Activated CD4-positive, CD25-positive, alpha-beta regulatory T cell (primary cell): Measurements from ENCODE around the gene VPS26B.
"Not testable (repeated sequence)": the region's sequence is repeated elsewhere in the genome, so short reads cannot be mapped to it uniquely, and the experiment has no call there.

Experiments used
- DNase-seq, 4 experiments: peaks; one replicate each; lab custom pipeline; 2025; lab: John Stamatoyannopoulos, UW

Gene VPS26B

DNA sequence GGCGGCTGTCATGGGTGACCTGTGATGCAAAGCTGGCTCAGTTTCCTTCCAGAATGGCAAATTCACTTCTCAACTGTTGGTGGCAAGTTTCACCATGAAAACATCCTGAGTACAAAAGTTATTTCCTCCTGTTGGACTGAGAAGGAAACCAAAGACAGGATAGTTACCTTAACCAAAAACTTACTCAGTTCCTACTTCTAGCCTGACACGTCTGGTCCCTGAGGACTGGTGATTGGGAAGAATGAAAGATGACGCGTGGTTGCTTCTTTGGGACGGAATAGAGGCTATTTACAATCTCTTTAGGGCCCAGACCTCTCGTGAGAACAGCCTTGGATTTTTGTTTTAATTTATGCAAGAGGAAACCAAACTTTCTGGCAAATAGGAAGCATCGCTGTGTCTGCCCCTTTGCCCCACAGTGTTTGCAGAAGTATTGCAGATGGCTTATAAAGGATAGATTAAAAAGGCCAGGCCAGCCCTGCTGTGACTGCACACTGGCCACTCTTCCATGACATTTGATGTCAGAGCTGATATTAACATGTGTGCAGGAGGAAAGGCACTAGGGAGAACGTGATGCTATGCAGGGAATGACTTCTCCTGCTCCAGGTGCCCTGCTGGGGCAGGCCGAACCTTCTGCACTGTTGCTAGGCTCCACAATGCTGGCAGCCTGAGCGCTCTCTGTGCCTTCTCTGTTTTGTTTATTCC lies 7.6 kb downstream of the VPS26B start:
- DNase-seq = no peak

- DNase-seq = no peak
Measured at GRCh38 chr11:134233729-134234179, 9.3 kb downstream of the VPS26B start.

DNA sequence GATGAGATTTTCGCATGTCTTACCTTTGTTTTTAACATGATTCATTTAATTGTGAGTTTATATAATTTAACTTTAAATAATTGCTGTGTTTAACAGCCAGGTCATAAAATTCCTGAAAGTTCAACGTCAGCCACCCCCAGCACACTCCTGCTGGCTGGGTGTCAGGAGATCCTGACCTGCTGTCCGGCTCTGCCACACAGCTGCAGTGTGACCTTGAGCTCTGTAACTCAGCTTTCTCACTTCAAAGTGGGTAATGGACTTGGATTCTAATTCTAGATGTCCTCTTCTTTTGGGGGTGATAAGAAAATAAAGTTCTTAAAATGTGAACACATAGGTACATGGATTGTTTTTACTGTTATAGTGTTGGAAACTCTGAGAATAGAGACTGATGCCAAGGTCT lies 10.9 kb downstream of the VPS26B start:
- no peak for DNase-seq

GRCh38 chr11:134236834-134237556 lies 12.5 kb downstream of the VPS26B start:
- no peak for DNase-seq

DNA sequence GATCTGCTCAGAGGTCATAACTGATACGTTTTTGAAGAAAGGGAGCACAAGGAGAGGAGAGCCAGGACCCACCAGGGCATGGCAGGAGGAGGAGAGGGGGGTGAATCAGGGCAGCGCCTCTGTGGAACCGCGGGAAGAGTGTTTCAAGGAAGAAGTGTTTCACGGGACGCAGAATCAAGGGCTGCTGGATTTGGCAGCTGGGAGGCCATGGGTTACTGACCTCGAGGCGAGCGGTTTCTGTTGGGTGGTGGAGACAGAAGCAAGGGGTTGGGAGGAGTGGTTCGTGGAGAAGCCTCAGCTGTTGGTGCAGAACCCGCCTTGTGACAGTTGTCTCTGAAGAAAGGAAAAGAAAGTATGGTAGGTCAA lies 13.1 kb downstream of the VPS26B start:
- no peak for DNase-seq

GRCh38 chr11:134238956-134239355 lies 14.5 kb downstream of the VPS26B start:
- DNase-seq = no peak

DNA sequence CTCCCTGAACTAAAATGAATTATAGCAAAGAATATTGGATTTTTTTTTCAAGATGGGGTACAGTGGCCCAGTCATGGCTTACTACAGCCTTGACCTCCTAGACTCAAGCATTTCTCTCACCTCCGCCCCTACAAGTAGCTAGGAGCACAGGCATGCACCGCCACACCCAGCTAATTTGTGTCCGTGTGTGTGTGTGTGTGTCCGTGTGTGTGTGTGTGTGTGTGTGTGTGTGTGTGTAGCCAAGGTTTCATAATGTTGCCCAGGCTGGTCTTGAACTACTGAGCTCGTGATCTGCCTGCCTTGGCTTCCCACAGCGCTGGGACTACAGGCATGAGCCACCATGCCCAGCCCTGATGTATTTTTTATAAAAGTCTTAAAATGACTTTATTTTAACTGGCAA lies 16.1 kb downstream of the VPS26B start:
- no peak for DNase-seq

GRCh38 chr11:134242376-134242775 lies 17.9 kb downstream of the VPS26B start:
- no peak for DNase-seq

- DNase-seq = no peak
Measured at GRCh38 chr11:134243913-134244312, 19.4 kb downstream of the VPS26B start.

DNA sequence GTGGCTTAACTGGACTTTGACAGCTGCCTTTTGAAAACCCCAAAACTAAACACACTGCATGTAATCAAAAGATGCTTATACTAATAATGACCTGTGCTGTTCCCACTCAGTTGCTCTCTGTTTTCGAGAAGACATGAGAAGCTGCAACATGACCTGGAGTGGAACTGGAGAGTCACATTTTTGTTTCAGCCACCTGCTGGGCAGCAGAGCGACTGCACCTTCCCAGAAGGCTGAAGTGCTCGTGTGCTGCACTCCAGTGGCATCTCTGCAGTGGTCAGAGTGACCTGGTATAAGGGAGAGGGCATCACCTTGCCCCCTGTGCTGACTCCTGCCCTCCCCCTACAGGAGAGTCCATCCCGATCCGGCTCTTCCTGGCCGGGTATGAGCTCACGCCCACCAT lies 20.1 kb downstream of the VPS26B start:
- no peak for DNase-seq

GRCh38 chr11:134245434-134245833 lies 21.0 kb downstream of the VPS26B start:
- DNase-seq = no peak

DNA sequence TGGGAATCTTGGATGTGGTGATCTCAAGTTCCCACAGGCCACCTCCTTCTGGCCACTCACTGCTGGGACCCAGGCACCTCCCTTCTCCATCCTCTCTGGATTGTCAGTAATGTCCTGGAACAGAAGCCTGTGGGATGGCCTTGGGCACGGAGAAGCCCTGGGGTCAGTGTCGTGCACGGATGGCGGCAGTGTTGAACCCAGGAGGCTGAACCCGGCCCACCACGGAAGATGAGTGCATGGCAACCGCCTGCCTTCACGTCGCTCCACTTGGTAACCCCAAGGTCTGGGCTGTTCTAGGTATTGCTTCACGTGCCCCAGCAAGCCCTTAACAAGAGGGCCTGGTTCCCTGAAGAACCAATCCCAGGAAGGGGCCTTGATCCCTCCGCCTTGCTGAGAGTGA lies 21.6 kb downstream of the VPS26B start:
- DNase-seq = no peak

GRCh38 chr11:134246678-134247077 lies 22.2 kb downstream of the VPS26B start:
- no peak for DNase-seq

- no peak for DNase-seq
Measured at GRCh38 chr11:134248910-134249480, 24.5 kb downstream of the VPS26B start.

- DNase-seq = no peak
Measured at GRCh38 chr11:134250246-134250645, 25.8 kb downstream of the VPS26B start.

GRCh38 chr11:134250675-134251074 lies 26.2 kb downstream of the VPS26B start:
- no peak for DNase-seq

GRCh38 chr11:134252346-134253187 lies 28.1 kb downstream of the VPS26B start:
- no peak for DNase-seq

DNA sequence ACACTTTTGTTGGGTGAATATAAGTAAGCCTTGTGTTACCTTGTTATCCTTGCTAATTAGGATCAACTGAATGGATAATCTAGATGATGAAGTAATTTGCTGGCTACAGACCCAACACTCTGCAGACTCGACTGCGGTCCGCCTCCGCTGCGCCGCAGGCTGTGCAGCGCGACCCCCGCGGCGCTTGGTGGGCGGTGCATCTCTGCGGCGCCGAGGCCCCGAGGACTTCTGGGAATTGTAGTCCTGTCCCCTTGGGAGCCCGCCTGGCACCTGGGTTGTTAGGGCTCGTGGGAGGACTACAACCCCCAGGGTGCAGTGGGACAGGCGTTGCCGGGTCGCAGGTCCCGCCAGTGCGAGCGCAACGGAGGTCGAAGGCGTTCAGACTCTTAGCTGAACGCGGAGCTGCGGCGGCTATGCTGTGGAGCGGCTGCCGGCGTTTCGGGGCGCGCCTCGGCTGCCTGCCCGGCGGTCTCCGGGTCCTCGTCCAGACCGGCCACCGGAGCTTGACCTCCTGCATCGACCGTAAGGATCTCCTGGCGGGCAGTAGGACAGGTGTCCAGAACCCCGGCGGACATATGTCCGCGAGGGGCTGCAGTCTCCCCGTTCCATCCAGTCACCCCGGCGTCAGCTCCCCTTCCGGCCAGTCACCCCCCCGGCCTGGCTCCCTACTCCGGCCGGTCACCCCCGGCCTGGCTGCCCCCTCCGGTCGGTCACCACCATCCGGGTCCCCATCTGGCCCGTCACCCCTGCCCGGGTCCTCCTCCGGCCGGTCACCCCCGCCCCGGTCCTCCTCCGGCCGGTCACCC lies 28.9 kb downstream of the VPS26B start, which contains the start of the genes ACAD8 and THYN1:
Gene ACAD8 (plus strand): TSS at position 381 of the 806 bp plus-strand sequence. CDS start 33 bp downstream, at position 414.
Gene THYN1 (minus strand): TSS at position 165 of the 806 bp plus-strand sequence. CDS start 470 bp downstream, outside the sequence.
- peak; percentile 92 to 95 (median 93) for DNase-seq

GRCh38 chr11:134254433-134255183 lies 30.1 kb downstream of the VPS26B start:
- DNase-seq = no peak

DNA sequence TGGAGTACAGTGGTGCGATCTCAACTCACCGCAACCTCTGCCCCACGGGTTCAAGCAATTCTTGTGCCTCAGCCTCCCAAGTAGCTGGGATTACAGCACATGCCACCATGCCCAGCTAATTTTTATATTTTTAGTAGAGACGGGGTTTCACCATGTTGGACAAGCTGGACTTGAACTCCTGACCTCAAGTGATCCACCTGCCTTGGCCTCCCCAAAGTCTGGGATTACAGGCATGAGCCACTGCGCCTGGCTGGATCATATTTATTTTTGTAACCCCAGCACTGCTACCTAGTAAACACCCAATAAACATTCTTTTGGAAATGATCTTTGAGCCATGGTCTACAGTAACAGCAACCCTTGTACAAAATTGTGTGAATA lies 30.7 kb downstream of the VPS26B start:
- DNase-seq = not testable (repeated sequence)
